GM12875 (cell line): Measurements from ENCODE around the gene SLC5A5.

Experiments
- H3K4me3 ChIP-seq: one replicate; pipeline ENCODE4 v1.5.1; 2011; ENCODE audit warnings: low read depth, low read length, control low read depth
- CTCF ChIP-seq: IDR thresholded peaks from 2 replicates; pipeline ENCODE4 v1.5.1; 2011; ENCODE audit warnings: low read depth, mild to moderate bottlenecking, control low read depth, inconsistent platforms, low read length, moderate library complexity, borderline replicate concordance; ENCODE audit not compliant: insufficient read depth

Gene SLC5A5

GRCh38 chr19:17942582-17943273 lies 71.0 kb downstream of the SLC5A5 start:
- TF ChIP-seq CTCF: no peak
- H3K4me3 ChIP-seq: no peak overlapping the region

- TF ChIP-seq CTCF: no peak
- H3K4me3 ChIP-seq: no peak overlapping the region
These were observed 71.8 kb downstream of the SLC5A5 start for GRCh38 chr19:17943274-17944221.

DNA sequence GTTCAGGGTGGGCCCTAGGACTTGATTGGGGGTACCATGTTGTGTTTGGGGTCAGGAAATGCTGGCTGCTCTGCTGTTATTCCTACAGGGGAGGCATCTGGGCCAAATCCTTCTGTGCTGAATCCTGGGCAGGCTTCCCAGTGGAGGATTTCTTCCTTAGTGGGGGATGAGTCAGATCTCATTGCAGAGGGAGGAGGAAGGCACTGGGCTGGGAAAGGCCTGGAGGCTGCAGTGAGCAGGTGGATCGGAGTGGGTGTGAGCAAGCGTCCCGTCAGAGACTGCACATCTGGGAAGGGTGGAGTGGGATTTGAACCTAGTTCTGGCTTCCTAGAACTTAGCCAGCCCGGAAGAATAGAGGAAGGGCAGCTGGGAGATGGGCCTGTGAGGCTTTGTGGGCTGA lies 72.6 kb downstream of the SLC5A5 start:
- no peak for TF ChIP-seq CTCF
- H3K4me3 ChIP-seq: no peak overlapping the region
